ENCODE data around the gene VASH1. TPM values are rescaled to one million over a fixed set of nuclear protein-coding genes. Genes with fewer than 3 reads are reported as not detected.

The VASH1 gene
- polyA plus RNA-seq, 1 experiment: 4.0 TPM

DNA sequence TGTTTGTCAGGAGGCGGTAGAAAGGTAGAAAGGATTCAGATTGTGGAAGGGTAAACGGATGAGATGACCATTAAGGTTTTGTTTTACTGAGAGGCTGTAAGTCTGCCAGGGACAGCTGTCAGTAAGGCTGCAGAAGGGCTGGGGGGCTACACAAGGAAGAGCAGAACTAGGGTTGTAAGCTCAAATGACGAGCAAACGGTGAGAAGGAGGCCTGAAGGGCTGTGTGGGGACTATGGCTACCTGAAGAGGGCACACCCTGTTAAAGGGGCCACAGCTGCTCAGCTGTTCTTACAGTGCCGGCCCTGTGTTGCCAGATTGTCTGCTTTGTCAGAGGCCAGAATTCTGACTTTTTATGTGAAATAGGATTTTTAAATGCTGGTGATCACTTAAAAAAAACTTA, 19.1 kb downstream of the VASH1 start:
- Histone ChIP-seq H3K27me3 (ENCODE audit: control insufficient read depth, insufficient read depth, low read length) (no peaks in the 10 kb centered on the region), H3K36me3 (ENCODE audit: control insufficient read depth, insufficient read depth, low read length) (peaks cover 1% of the 10 kb centered on the region; the same call in 1 of the 2 replicates), H3K4me3 (ENCODE audit: low read depth, low read length) (no peak overlapping the region)
- ChIA-PET POLR2A (no interaction called here), CTCF (interaction anchor here (0.7 to 10.2 kb wide), 2 partner anchors 16 to 67 kb away, joined by 3 to 197 read pairs; no protein-coding TSS in a partner anchor)
- DNase-seq (ENCODE audit: low read depth): no peak
- TF ChIP-seq, protein P1, sequence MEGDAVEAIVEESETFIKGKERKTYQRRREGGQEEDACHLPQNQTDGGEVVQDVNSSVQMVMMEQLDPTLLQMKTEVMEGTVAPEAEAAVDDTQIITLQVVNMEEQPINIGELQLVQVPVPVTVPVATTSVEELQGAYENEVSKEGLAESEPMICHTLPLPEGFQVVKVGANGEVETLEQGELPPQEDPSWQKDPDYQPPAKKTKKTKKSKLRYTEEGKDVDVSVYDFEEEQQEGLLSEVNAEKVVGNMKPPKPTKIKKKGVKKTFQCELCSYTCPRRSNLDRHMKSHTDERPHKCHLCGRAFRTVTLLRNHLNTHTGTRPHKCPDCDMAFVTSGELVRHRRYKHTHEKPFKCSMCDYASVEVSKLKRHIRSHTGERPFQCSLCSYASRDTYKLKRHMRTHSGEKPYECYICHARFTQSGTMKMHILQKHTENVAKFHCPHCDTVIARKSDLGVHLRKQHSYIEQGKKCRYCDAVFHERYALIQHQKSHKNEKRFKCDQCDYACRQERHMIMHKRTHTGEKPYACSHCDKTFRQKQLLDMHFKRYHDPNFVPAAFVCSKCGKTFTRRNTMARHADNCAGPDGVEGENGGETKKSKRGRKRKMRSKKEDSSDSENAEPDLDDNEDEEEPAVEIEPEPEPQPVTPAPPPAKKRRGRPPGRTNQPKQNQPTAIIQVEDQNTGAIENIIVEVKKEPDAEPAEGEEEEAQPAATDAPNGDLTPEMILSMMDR (IDR thresholded peaks at IDR 0.05; ENCODE audit: insufficient read depth, low read depth, low read length): no peak

DNA sequence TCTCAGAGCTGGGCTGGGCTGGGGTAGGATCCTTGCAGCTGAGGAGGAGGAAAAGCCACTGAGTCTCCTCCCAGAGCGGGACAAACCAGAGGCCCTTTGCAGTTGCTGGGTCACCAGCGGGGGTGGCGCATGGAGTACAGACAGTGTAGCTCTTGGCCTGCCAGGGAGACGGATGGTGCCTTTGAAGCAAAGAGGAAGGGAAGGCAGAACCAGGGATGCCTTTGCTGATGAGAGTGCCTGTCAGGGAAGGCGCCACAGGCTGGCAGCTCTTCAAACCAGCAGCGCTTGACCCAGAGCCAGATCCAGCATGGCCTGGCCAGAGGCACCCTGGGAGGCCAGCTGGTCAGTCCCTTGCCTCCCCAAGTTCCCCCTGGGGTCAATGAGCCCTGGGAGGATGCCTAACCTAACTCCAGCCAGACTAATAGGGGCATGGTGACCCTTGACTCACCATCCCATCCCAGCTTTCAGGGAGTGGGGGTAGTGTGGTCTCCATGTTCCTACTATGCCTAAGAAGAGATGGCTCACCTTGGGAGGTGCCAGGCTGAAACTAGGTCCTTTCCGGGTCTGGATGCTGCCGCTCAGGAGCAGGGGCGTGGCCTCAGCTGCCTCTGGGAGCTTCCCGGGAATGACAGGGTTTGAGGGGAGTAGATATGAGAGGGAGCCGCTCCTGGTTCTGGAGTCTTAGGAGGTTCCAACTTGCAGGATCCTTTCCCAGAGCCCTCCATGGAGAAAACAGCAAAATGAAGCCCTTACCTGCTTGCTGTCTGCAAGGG, 19.8 kb downstream of the VASH1 start:
- ChIA-PET POLR2A (no interaction called here), CTCF (interaction anchor here (10.2 kb wide), 1 partner anchor 67 kb away, joined by 197 read pairs; no protein-coding TSS in a partner anchor)
- Histone ChIP-seq H3K4me3 (ENCODE audit: low read depth, low read length) (no peak overlapping the region), H3K27me3 (ENCODE audit: control insufficient read depth, insufficient read depth, low read length) (no peaks in the 10 kb centered on the region), H3K36me3 (ENCODE audit: control insufficient read depth, insufficient read depth, low read length) (peaks cover 1% of the 10 kb centered on the region; the same call in 1 of the 2 replicates)
- DNase-seq (ENCODE audit: low read depth): no peak
- TF ChIP-seq, protein P1 (IDR thresholded peaks at IDR 0.05; ENCODE audit: insufficient read depth, low read depth, low read length): no peak

DNA sequence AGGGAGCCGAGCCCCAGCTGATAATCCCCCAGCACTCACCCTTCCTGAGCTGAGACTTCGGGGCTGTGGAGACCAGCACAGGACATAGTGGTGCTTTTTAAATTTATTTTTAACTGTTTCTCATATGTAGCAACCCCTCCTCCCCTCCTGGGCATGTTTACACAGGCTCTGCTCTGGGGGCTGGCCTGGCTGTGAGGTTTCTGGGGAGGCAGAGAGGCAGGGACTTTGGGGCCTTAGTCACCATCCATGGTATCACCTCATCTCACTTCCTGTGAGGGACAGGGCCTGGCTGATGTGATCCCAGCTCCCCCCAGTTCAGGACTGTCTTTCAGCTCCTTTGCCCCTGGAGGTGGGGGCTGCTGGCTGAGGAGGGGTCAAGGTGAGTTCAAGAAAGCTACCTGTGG, 20.4 kb downstream of the VASH1 start:
- POLR2A ChIA-PET: no interaction called here
- TF ChIP-seq, protein P1 (IDR thresholded peaks at IDR 0.05; ENCODE audit: insufficient read depth, low read depth, low read length): no peak
- no peak for DNase-seq (ENCODE audit: low read depth)
- Histone ChIP-seq H3K36me3 (ENCODE audit: control insufficient read depth, insufficient read depth, low read length) (peaks cover 1% of the 10 kb centered on the region; the same call in 1 of the 2 replicates), H3K4me3 (ENCODE audit: low read depth, low read length) (no peak overlapping the region), H3K27me3 (ENCODE audit: control insufficient read depth, insufficient read depth, low read length) (no peaks in the 10 kb centered on the region)
- CTCF ChIA-PET: interaction anchor here (10.2 kb wide), 1 partner anchor 68 kb away, joined by 197 read pairs; no protein-coding TSS in a partner anchor

DNA sequence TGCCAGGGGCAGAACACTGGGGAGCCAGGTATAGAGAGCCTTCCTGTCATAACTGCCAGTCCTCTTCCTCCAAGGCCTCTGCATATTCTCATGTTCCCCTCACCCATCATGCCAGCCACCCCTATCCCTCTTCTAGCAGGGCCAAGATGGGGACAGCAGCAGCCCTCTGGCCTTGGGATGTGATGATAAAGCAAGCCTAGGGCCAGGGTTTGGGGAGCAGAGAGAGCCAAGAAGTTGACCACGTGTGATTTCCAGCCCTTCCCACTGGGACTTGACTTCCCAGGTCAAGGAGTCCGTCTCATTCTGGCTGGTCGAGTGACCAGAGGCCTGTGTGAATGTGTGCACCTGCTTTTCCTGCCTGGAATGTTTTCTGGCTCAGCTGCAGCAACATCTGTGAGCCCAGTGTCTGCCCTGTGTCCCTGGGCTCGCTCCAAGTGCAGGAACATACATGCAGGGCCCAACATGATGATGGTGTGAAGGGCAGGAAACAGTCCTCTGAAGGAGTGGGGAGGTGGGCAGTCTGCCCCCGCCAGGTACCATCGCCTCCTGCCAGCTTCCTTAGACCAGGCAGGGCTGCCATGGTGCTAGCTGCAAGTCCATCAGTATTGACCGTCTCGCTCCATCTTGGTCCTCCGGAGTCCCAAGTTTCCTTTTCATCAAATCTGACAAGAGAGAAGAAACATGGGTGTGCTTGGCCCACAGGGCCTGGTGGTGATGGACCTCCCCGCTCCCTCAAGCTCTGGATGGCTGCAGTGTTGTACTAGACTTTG, 21.0 kb downstream of the VASH1 start:
- ChIA-PET CTCF (interaction anchor here (1.0 to 10.2 kb wide), 4 partner anchors 20 to 92 kb away, joined by 3 to 197 read pairs (median 16); partner anchors contain the start of gene ANGEL1), POLR2A (no interaction called here)
- Histone ChIP-seq H3K36me3 (ENCODE audit: control insufficient read depth, insufficient read depth, low read length) (peaks cover 1% of the 10 kb centered on the region; the same call in 1 of the 2 replicates), H3K27me3 (ENCODE audit: control insufficient read depth, insufficient read depth, low read length) (no peaks in the 10 kb centered on the region), H3K4me3 (ENCODE audit: low read depth, low read length) (no peak overlapping the region)
- TF ChIP-seq, protein P1 (IDR thresholded peaks at IDR 0.05; ENCODE audit: insufficient read depth, low read depth, low read length): no peak
- no peak for DNase-seq (ENCODE audit: low read depth)
